K562 (cell line): ENCODE data around the gene SLX9. TPM values are rescaled to one million over a fixed set of nuclear protein-coding genes. Genes with fewer than 3 reads are reported as not detected.
A peak's percentile ranks its signal among the peaks of the same experiment; 100 is the strongest.

Source experiments
- ATAC-seq: fragments of 200-7000 bp; cut with Tn5 transposase; 3 replicates; pipeline ENCODE4 v1.9.1; 2020; ENCODE audit warnings: moderate library complexity
- BruUV-seq: library from RNA; stranded (reverse); fragments of 400-500 nt; replicated peaks from 2 replicates; lab custom pipeline; 2021; lab: Mats Ljungman, UMichigan
- CTCF ChIA-PET: fragments of 300-600 bp; formaldehyde crosslinking; extraction: SDS; loops from one replicate; lab custom pipeline; 2021; ENCODE audit warnings: low intra/inter-chr PET ratio; lab: Yijun Ruan, JAX
- POLR2A ChIA-PET: fragments of 300-600, 350-650 bp; sonication (Branson Sonifier 250); formaldehyde crosslinking; extraction: SDS; loops from one replicate; lab custom pipeline; 2021; ENCODE audit warnings: antibody characterized with exemption, inconsistent platforms; lab: Yijun Ruan, JAX
- DNase-seq, 4 experiments: peaks; one replicate each; pipeline versions ENCODE4 v3.0.0 to v3.0.0-alpha.2; 2011 to 2018; ENCODE audit warnings: low spot score in 3 of 4, mixed read lengths in 3 of 4; ENCODE audit errors: extremely low read depth in 1 of 4
- FAIRE-seq: peaks from 2 replicates; lab custom pipeline; 2011; peaks lifted over from hg19 to GRCh38; lab: Jason Lieb, UNC
- H2AFZ ChIP-seq: 2 replicates; pipeline ENCODE4 v1.6.0; 2011; ENCODE audit warnings: low read depth, low read length, control low read depth, inconsistent platforms
- H3K27ac ChIP-seq: fragments of 200-600 bp; 3 replicates; pipeline ENCODE4 v1.8.0; 2011; ENCODE audit warnings: low read depth, mild to moderate bottlenecking, control low read depth, inconsistent platforms, low read length, moderate library complexity, mixed read lengths; ENCODE audit errors: extremely low read depth
- H3K27me3 ChIP-seq, 2 experiments: fragments of 300-600 bp in 1 of 2; 2 replicates in 1 of 2; 3 replicates in 1 of 2; pipeline versions ENCODE4 v1.6.0 to v1.8.0; 2011; ENCODE audit warnings: inconsistent platforms in 2 of 2, low read length in 2 of 2, mild to moderate bottlenecking in 1 of 2, mixed read lengths in 1 of 2, moderate library complexity in 1 of 2; ENCODE audit not compliant: control insufficient read depth in 2 of 2, insufficient read depth in 2 of 2
- H3K36me3 ChIP-seq: fragments of 300-600 bp; 3 replicates; pipeline ENCODE4 v1.8.0; 2011; ENCODE audit warnings: mild to moderate bottlenecking, low read length, inconsistent platforms; ENCODE audit not compliant: control insufficient read depth, insufficient read depth
- H3K4me1 ChIP-seq, 2 experiments: fragments of 200-600 bp in 1 of 2; replicated peaks in 1 of 2; 2 replicates in 1 of 2; 3 replicates in 1 of 2; pipeline versions ENCODE4 v1.5.1 to v1.8.0; 2011; ENCODE audit warnings: inconsistent platforms in 2 of 2, low read length in 2 of 2, mild to moderate bottlenecking in 1 of 2, mixed read lengths in 1 of 2, moderate library complexity in 1 of 2; ENCODE audit not compliant: control insufficient read depth in 2 of 2, insufficient read depth in 2 of 2
- H3K4me2 ChIP-seq: 2 replicates; pipeline ENCODE4 v1.6.1; 2011; ENCODE audit warnings: low read length, control low read depth, inconsistent platforms, mixed read lengths; ENCODE audit not compliant: insufficient read depth
- H3K4me3 ChIP-seq: fragments of 200-600 bp; sonication (generic), shearing (Covaris generic); 2 replicates; pipeline ENCODE4 v1.5.1; 2016; ENCODE audit warnings: control low read depth, inconsistent platforms
- H3K79me2 ChIP-seq: fragments of 200-600 bp; 3 replicates; pipeline ENCODE4 v1.8.0; 2011; ENCODE audit warnings: low read length, inconsistent platforms; ENCODE audit not compliant: control insufficient read depth, insufficient read depth
- H3K9ac ChIP-seq, 2 experiments: 2 replicates each; pipeline versions ENCODE4 v1.6.0 to v1.6.1; 2011; ENCODE audit warnings: low read depth in 2 of 2, low read length in 2 of 2, control low read depth in 1 of 2, inconsistent platforms in 1 of 2, mild to moderate bottlenecking in 1 of 2, mixed read lengths in 1 of 2; ENCODE audit not compliant: insufficient read depth in 1 of 2
- H3K9me1 ChIP-seq: one replicate; pipeline ENCODE4 v1.6.0; 2011; ENCODE audit warnings: inconsistent platforms, mild to moderate bottlenecking, low read length, moderate library complexity; ENCODE audit not compliant: control insufficient read depth, insufficient read depth
- H3K9me3 ChIP-seq: replicated peaks from 2 replicates; pipeline ENCODE4 v1.5.1; 2011; ENCODE audit warnings: low read depth, low read length, inconsistent platforms; ENCODE audit not compliant: control insufficient read depth, insufficient read depth
- H4K20me1 ChIP-seq: replicated peaks from 2 replicates; pipeline ENCODE4 v1.6.1; 2011; ENCODE audit warnings: low read length, inconsistent platforms, mixed read lengths; ENCODE audit not compliant: control insufficient read depth, insufficient read depth
- GABPA ChIP-seq: fragments of 200-800 bp; sonication (Bioruptor generic); conservative IDR thresholded peaks from 2 replicates; pipeline ENCODE4 v1.6.1; 2016; ENCODE audit warnings: low read depth, missing genetic modification characterization, missing compliant biosample characterization
- HDAC1 ChIP-seq, 2 experiments: fragments of 450-650 bp; IDR thresholded peaks; 2 replicates each; pipeline ENCODE4 v1.6.1; 2016 to 2017; ENCODE audit warnings: inconsistent platforms in 1 of 2, mild to moderate bottlenecking in 1 of 2, moderate library complexity in 1 of 2
- STAT5B ChIP-seq: fragments of 250-450 bp; sonication (Bioruptor Pico); IDR thresholded peaks from 2 replicates; pipeline ENCODE4 v1.8.0; 2021; ENCODE audit warnings: mild to moderate bottlenecking, inconsistent platforms
- WGBS: fragments of 100-300 bp; shearing (Covaris generic); methylation state at CpG from one replicate; pipeline ENCODE4 v1.1.6; 2016; ENCODE audit warnings: low coverage, mixed read lengths; ENCODE audit not compliant: insufficient coverage; ENCODE audit errors: missing lambda C conversion rate; 5-methylcytosine and 5-hydroxymethylcytosine counted together
- in situ Hi-C: fragments of 300-500 bp; cut with MboI; formaldehyde crosslinking; loops from 4 replicates; pipeline ENCODE4 v1.15.0; 2018; ENCODE audit warnings: inconsistent platforms, mixed read lengths
- intact Hi-C: fragments of 100-400 bp; cut with micrococcal nuclease; formaldehyde crosslinking; loops from 2 replicates; pipeline ENCODE4 v1.14.2; 2022
- polyA plus RNA-seq, 8 experiments: library from polyadenylated mRNA; depleted of rRNA in 4 of 8; stranded (reverse) in 5 of 8; unstranded in 3 of 8; fragments of >200 nt; fragmentation: Nextera tagmentation in 2 of 8; fragmentation: Illumina TruSeq in 1 of 8; extraction: Ambion mirVana in 2 of 8; extraction: Trizol in 1 of 8; gene quantifications; 2 replicates each; pipeline versions ENCODE4 v1.2.1 to v1.2.3, GENCODE V29; 2011 to 2014; ENCODE audit warnings: inconsistent platforms in 1 of 8, missing spikeins in 1 of 8
- total RNA-seq, 7 experiments: library from RNA; depleted of rRNA in 6 of 7; stranded (reverse); fragments of >200 nt in 6 of 7; fragmentation: Illumina TruSeq in 2 of 7; extraction: Trizol in 2 of 7; gene quantifications; 2 replicates each; pipeline versions ENCODE4 v1.2.1 to v1.2.3, GENCODE V29; 2011 to 2021; ENCODE audit warnings: low replicate concordance in 1 of 7

The SLX9 gene
- total and polyA plus RNA-seq, 9 of the 15 experiments (the other 6 are each of a cell fraction or from before 2014, with no cell fraction given) = 1.2 to 75.5 (median 16.5) TPM

DNA sequence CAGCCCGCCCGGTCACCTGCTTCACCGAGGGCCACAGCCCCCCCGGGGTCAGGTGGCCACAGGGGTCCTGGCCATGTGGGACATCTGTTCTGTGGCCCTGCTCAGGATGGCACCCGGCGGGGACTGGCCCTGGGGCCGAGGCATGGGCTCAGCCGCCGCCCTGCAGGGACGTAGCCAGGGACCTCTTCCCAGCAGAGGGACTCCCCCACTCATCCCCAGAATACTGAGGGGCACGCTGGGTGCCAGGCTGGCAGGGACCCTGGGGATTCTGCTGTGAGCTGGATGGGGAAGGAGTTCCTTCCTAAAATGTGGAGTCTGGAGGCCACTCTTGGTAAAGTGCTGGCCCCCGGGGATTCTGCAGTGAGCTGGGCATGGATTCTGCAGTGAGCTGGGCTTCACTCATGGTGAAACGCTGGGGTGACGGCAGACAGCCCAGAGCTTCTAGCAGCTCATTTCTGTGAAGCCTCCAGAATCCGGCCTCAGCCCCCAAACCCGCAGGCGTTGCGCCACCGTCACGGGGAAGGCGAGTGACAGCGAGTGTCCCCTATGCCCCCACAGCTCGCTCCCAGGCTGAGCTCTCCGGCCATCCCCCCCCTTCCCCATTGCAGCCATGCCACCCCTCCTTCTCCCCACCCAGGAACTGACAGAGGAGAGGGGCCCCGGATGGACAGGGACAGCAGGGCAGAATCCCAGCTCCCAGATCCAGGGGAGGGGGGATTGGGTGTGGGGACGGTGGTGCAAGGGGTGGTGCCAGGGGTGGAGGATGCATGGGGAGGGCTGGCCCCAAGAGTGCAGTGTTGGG is 20.5 kb upstream of the SLX9 start (continued):
- no peak for TF ChIP-seq GABPA (tag)

DNA sequence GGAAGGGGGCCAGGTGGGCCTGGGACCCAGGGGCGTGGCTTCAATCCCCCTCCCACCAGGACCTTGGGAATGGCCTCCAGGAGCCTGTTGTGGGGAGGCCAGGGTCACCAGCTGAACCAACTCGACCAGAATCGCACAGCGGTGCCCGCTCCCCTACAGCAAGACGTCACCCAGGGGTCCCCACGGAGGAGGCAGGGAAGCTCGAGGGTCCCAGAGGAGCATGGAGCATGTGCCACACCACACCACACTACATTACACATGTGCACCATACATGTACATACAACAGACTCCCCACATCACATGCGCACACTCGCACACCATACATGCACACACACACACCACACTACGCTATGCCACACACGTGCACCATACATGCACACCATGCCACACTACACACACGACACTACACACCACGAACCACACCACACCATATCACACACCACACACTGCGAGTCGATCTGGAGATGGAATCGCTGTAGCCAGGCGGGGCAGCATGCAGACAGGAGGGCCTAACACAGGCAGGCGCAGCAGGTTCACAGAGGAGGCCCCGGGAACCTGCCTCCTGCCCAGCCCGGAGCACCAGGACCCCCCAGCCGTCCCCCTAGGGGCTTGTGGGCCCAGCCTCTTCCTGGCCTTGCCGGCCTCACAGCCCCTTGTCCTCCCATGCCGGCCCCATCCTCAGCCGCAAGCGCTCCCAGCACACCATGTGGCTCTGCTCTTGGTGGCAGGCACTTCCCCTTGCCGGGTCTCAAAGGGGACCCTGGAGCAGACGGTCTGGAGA is 19.7 kb upstream of the SLX9 start:
- no peak for DNase-seq
- H3K36me3 ChIP-seq = no peaks in the 10 kb centered on the region
- peak; percentile 24 for ATAC-seq
- no peaks in the 10 kb centered on the region for H3K9me3 ChIP-seq
- TF ChIP-seq STAT5B (CRISPR knock-in tag) (no peak), HDAC1 (IDR thresholded peaks at IDR 0.05) (0 out of 4 replicates have a peak, but pooled peaks of 1 of the 2 experiments have one; percentile 20)
- H3K27ac ChIP-seq = no peak overlapping the region; the same call in 2 of the 3 replicates
- no peak overlapping the region for H3K4me2 ChIP-seq
- no peak for FAIRE-seq
- H4K20me1 ChIP-seq = 0 out of 2 replicates have a peak, but pooled peaks cover 3% of the 10 kb centered on the region
- POLR2A ChIA-PET = interaction anchor here (0.6 to 1.0 kb wide), 2 partner anchors 19 to 20 kb away, joined by 4 to 7 read pairs; no protein-coding TSS in a partner anchor
- WGBS = 18% methylated on average over 27 of the region's 28 CpGs
- in situ Hi-C loops = no loop called here
- H3K4me3 ChIP-seq = no peak overlapping the region
- CTCF ChIA-PET = no interaction called here
- peaks cover 0 to 28% of the 10 kb centered on the region in 2 experiments; a peak in 1 of 5 replicates for H3K4me1 ChIP-seq
- intact Hi-C loops = loop anchor here (10.0 kb wide), 1 partner anchor 405 kb away; no protein-coding TSS in a partner anchor
- H3K27me3 ChIP-seq = peaks cover 41 to 57% of the 10 kb centered on the region in 2 experiments
- no peaks in the 10 kb centered on the region for H3K9me1 ChIP-seq
- H3K79me2 ChIP-seq = no peaks in the 10 kb centered on the region
- BruUV-seq = no TSS peak
- no peak overlapping the region for H2AFZ ChIP-seq
- H3K9ac ChIP-seq = no peak overlapping the region
